SK-N-SH treated with all-trans-retinoic acid at 6 μM for 48 hours (cell line): ENCODE measurements around the gene PIM3.

Experiments used
- ATAC-seq: fragments of 200-7000 bp; cut with Tn5 transposase; 3 replicates; pipeline ENCODE4 v1.9.1; 2020; ENCODE audit warnings: mild to moderate bottlenecking, moderate library complexity
- ARNTL ChIP-seq: fragments of 450-650 bp; formaldehyde crosslinking; IDR thresholded peaks from 2 replicates; pipeline ENCODE4 v1.5.0; 2020; ENCODE audit warnings: low read depth, mild to moderate bottlenecking, moderate library complexity, borderline replicate concordance
- BACH2 ChIP-seq: fragments of 250-450 bp; sonication (Bioruptor Pico); IDR thresholded peaks from 2 replicates; pipeline ENCODE4 v1.9.0; 2021; ENCODE audit warnings: mild to moderate bottlenecking, borderline replicate concordance
- CREB5 ChIP-seq: fragments of 250-450 bp; sonication (Bioruptor Pico); IDR thresholded peaks from 2 replicates; pipeline ENCODE4 v1.5.1; 2020; ENCODE audit warnings: low read depth, mild to moderate bottlenecking, moderate library complexity
- CSDC2 ChIP-seq: fragments of 250-450 bp; sonication (Bioruptor Pico); IDR thresholded peaks from 2 replicates; pipeline ENCODE4 v1.5.0; 2020; ENCODE audit warnings: mild to moderate bottlenecking, moderate library complexity
- CSRNP3 ChIP-seq: fragments of 250-450 bp; sonication (Bioruptor Pico); IDR thresholded peaks from 2 replicates; pipeline ENCODE4 v1.5.1; 2021; ENCODE audit warnings: mild to moderate bottlenecking, moderate library complexity
- GLIS3 ChIP-seq: fragments of 250-450 bp; sonication (Bioruptor Pico); IDR thresholded peaks from 2 replicates; pipeline ENCODE4 v1.5.0; 2020; ENCODE audit warnings: mild to moderate bottlenecking, moderate library complexity
- ISL1 ChIP-seq: fragments of 250-450 bp; sonication (Bioruptor Pico); IDR thresholded peaks from 2 replicates; pipeline ENCODE4 v2.1.2; 2022; ENCODE audit warnings: mild to moderate bottlenecking, moderate library complexity
- OSR1 ChIP-seq: fragments of 250-450 bp; sonication (Bioruptor Pico); IDR thresholded peaks from 2 replicates; pipeline ENCODE4 v1.8.0; 2022; ENCODE audit warnings: moderate library complexity, mild to moderate bottlenecking, inconsistent platforms
- PATZ1 ChIP-seq: fragments of 250-450 bp; sonication (Bioruptor Pico); IDR thresholded peaks from 2 replicates; pipeline ENCODE4 v1.8.0; 2020; ENCODE audit warnings: mild to moderate bottlenecking, moderate library complexity, borderline replicate concordance
- PPARA ChIP-seq: fragments of 250-450 bp; sonication (Bioruptor Pico); IDR thresholded peaks from 2 replicates; pipeline ENCODE4 v1.5.0; 2020; ENCODE audit warnings: mild to moderate bottlenecking, borderline replicate concordance
- RARB ChIP-seq: fragments of 250-450 bp; sonication (Bioruptor Pico); IDR thresholded peaks from 2 replicates; pipeline ENCODE4 v1.8.0; 2021; ENCODE audit warnings: mild to moderate bottlenecking, moderate library complexity
- SNAI2 ChIP-seq: fragments of 250-450 bp; sonication (Bioruptor Pico); IDR thresholded peaks from 2 replicates; pipeline ENCODE4 v1.5.0; 2020; ENCODE audit warnings: mild to moderate bottlenecking, moderate library complexity
- TCF4 ChIP-seq: fragments of 250-450 bp; sonication (Bioruptor Pico); IDR thresholded peaks from 2 replicates; pipeline ENCODE4 v1.8.0; 2021; ENCODE audit warnings: mild to moderate bottlenecking, moderate library complexity, borderline replicate concordance
- TOX ChIP-seq: fragments of 250-450 bp; sonication (Bioruptor Pico); IDR thresholded peaks from 2 replicates; pipeline ENCODE4 v1.8.0; 2021; ENCODE audit warnings: mild to moderate bottlenecking, moderate library complexity, borderline replicate concordance
- ZC3H10 ChIP-seq: fragments of 250-450 bp; sonication (Bioruptor Pico); IDR thresholded peaks from 2 replicates; pipeline ENCODE4 v1.5.1; 2021; ENCODE audit warnings: mild to moderate bottlenecking, moderate library complexity
- ZFP3 ChIP-seq: fragments of 250-450 bp; sonication (Bioruptor Pico); IDR thresholded peaks from 2 replicates; pipeline ENCODE4 v1.5.0; 2020; ENCODE audit warnings: mild to moderate bottlenecking, moderate library complexity
- ZFP30 ChIP-seq: fragments of 450-650 bp; formaldehyde crosslinking; IDR thresholded peaks from 2 replicates; pipeline ENCODE4 v1.5.0; 2022; ENCODE audit warnings: mild to moderate bottlenecking, moderate library complexity
- ZNF565 ChIP-seq: fragments of 450-650 bp; formaldehyde crosslinking; conservative IDR thresholded peaks from 2 replicates; pipeline ENCODE4 v1.5.0; 2020; ENCODE audit warnings: low read depth, mild to moderate bottlenecking, moderate library complexity
- ZNF70 ChIP-seq: fragments of 450-650 bp; formaldehyde crosslinking; IDR thresholded peaks from 2 replicates; pipeline ENCODE4 v1.5.0; 2020; ENCODE audit warnings: mild to moderate bottlenecking, moderate library complexity
- ZNF8 ChIP-seq: fragments of 450-650 bp; formaldehyde crosslinking; IDR thresholded peaks from 2 replicates; pipeline ENCODE4 v1.5.0; 2020; ENCODE audit warnings: mild to moderate bottlenecking, moderate library complexity
- TF ChIP-seq, protein P1 (sequence below): fragments of 250-450 bp; sonication (Bioruptor Pico); IDR thresholded peaks from 2 replicates; pipeline ENCODE4 v1.5.0; 2020; ENCODE audit warnings: mild to moderate bottlenecking, moderate library complexity

Gene PIM3

GRCh38 chr22:49962012-49962750, 1.6 kb downstream of the PIM3 start:
- peak; percentile 13 for ATAC-seq
- TF ChIP-seq SNAI2 (CRISPR knock-in tag): no peak
- TF ChIP-seq ZFP30 (CRISPR knock-in tag): no peak
- TF ChIP-seq OSR1 (CRISPR knock-in tag): no peak
- TF ChIP-seq, protein P1, sequence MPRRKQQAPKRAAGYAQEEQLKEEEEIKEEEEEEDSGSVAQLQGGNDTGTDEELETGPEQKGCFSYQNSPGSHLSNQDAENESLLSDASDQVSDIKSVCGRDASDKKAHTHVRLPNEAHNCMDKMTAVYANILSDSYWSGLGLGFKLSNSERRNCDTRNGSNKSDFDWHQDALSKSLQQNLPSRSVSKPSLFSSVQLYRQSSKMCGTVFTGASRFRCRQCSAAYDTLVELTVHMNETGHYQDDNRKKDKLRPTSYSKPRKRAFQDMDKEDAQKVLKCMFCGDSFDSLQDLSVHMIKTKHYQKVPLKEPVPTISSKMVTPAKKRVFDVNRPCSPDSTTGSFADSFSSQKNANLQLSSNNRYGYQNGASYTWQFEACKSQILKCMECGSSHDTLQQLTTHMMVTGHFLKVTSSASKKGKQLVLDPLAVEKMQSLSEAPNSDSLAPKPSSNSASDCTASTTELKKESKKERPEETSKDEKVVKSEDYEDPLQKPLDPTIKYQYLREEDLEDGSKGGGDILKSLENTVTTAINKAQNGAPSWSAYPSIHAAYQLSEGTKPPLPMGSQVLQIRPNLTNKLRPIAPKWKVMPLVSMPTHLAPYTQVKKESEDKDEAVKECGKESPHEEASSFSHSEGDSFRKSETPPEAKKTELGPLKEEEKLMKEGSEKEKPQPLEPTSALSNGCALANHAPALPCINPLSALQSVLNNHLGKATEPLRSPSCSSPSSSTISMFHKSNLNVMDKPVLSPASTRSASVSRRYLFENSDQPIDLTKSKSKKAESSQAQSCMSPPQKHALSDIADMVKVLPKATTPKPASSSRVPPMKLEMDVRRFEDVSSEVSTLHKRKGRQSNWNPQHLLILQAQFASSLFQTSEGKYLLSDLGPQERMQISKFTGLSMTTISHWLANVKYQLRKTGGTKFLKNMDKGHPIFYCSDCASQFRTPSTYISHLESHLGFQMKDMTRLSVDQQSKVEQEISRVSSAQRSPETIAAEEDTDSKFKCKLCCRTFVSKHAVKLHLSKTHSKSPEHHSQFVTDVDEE (CRISPR knock-in tag): no peak
- TF ChIP-seq CSDC2: no peak
- no peak for TF ChIP-seq CREB5 (CRISPR knock-in tag)
- no peak for TF ChIP-seq ZC3H10 (CRISPR knock-in tag)
- no peak for TF ChIP-seq ARNTL (CRISPR knock-in tag)
- no peak for TF ChIP-seq BACH2
- TF ChIP-seq ZNF8 (CRISPR knock-in tag): no peak
- no peak for TF ChIP-seq ZNF565
- no peak for TF ChIP-seq ZNF70 (CRISPR knock-in tag)
- TF ChIP-seq CSRNP3 (CRISPR knock-in tag): no peak
- TF ChIP-seq RARB (CRISPR knock-in tag): no peak
- TF ChIP-seq TOX: no peak
- no peak for TF ChIP-seq ZFP3 (CRISPR knock-in tag)
- TF ChIP-seq PPARA: no peak
- no peak for TF ChIP-seq TCF4
- no peak for TF ChIP-seq PATZ1 (CRISPR knock-in tag)
- no peak for TF ChIP-seq ISL1

DNA sequence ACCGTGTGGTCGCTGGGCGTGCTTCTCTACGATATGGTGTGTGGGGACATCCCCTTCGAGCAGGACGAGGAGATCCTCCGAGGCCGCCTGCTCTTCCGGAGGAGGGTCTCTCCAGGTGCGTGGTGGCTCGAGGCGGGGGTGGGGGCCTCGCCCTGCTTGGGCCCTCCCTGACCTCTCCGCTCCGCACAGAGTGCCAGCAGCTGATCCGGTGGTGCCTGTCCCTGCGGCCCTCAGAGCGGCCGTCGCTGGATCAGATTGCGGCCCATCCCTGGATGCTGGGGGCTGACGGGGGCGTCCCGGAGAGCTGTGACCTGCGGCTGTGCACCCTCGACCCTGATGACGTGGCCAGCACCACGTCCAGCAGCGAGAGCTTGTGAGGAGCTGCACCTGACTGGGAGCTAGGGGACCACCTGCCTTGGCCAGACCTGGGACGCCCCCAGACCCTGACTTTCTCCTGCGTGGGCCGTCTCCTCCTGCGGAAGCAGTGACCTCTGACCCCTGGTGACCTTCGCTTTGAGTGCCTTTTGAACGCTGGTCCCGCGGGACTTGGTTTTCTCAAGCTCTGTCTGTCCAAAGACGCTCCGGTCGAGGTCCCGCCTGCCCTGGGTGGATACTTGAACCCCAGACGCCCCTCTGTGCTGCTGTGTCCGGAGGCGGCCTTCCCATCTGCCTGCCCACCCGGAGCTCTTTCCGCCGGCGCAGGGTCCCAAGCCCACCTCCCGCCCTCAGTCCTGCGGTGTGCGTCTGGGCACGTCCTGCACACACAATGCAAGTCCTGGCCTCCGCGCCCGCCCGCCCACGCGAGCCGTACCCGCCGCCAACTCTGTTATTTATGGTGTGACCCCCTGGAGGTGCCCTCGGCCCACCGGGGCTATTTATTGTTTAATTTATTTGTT, 2.4 kb downstream of the PIM3 start:
- no peak for ATAC-seq
- TF ChIP-seq ZNF70 (CRISPR knock-in tag) (no peak), CSDC2 (no peak), ZC3H10 (CRISPR knock-in tag) (no peak), GLIS3 (no peak), OSR1 (CRISPR knock-in tag) (no peak), RARB (CRISPR knock-in tag) (no peak), PATZ1 (CRISPR knock-in tag) (no peak), ZFP3 (CRISPR knock-in tag) (no peak)
